Measurements from ENCODE around the gene RAB20.

- no peak for TF ChIP-seq ELF4 (IDR thresholded peaks at IDR 0.05)
- TF ChIP-seq PKNOX1 (IDR thresholded peaks at IDR 0.05): no peak
These were observed 71.3 kb downstream of the RAB20 start for GRCh38 chr13:110490009-110490770.
